Measurements from ENCODE around the gene NBEAL2. TPM values are rescaled to one million over a fixed set of nuclear protein-coding genes. Genes with fewer than 3 reads are reported as not detected.

NBEAL2 gene
- total RNA-seq, 4 donors from 2014 or later, result 128 to 297 (median 185) TPM

- peak overlapping the region; percentile 82 to 94 (median 86) for H3K27ac ChIP-seq
- H3K27me3 ChIP-seq, result no peaks in the 10 kb centered on the region
- peaks cover 85 to 100% (median 98%) of the 10 kb centered on the region in 3 donors for H3K4me1 ChIP-seq
- no peak for TF ChIP-seq POLR2A (IDR thresholded peaks at IDR 0.05)
- TF ChIP-seq, protein P1, sequence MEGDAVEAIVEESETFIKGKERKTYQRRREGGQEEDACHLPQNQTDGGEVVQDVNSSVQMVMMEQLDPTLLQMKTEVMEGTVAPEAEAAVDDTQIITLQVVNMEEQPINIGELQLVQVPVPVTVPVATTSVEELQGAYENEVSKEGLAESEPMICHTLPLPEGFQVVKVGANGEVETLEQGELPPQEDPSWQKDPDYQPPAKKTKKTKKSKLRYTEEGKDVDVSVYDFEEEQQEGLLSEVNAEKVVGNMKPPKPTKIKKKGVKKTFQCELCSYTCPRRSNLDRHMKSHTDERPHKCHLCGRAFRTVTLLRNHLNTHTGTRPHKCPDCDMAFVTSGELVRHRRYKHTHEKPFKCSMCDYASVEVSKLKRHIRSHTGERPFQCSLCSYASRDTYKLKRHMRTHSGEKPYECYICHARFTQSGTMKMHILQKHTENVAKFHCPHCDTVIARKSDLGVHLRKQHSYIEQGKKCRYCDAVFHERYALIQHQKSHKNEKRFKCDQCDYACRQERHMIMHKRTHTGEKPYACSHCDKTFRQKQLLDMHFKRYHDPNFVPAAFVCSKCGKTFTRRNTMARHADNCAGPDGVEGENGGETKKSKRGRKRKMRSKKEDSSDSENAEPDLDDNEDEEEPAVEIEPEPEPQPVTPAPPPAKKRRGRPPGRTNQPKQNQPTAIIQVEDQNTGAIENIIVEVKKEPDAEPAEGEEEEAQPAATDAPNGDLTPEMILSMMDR (IDR thresholded peaks at IDR 0.05), result no peak
- intact Hi-C loops (cut with DNase I), result no loop called here
- H3K36me3 ChIP-seq, result peaks cover 0 to 21% (median 0%) of the 10 kb centered on the region in 3 donors
- H3K4me3 ChIP-seq, result no peak overlapping the region
- DNase-seq, result no peak
- no peaks in the 10 kb centered on the region for H3K9me3 ChIP-seq
- WGBS, 2 donors, result 22 to 24% methylated on average over 4 to 5 of the region's 6 CpGs
Measured at GRCh38 chr3:46931631-46932331, 47.7 kb upstream of the NBEAL2 start.

DNA sequence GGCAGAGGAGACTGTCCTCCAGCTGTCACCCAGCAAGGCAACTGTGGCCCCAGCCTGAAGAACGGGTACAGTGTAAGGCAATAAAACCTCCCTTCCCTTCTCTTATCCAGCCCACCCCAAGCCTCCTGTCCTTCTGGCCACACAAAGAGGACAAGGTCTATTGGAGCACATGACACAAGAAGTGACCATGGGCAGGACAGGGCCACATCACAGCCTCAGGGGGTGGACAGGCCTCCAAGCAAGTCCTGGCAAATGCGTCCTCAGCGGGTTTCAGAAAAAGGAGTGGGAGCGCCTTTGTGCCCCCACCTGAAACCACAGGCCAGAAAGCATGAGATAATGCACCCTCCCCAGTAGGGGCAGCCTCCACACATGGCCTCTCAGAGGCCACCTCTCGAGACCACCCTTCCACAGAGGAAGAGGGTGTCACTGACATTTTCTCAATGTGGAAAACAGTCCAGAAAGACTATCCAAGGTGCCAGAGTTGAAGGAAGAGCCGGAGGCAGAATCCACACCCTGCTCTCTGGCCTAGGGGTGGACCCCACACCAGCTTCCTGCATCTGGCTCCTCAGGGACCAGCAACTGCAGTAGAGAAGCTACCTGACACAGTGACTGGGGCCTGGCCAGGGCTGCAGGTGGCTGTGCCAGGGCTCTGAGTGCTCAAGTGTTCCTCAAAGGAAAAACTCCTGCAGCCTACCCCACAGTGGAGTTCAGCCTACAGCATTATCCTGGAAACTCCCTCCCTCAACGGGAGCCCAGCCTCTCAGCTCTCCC is 46.8 kb upstream of the NBEAL2 start:
- Histone ChIP-seq H3K4me1 (peaks cover 79 to 100% (median 90%) of the 10 kb centered on the region in 3 donors), H3K9me3 (no peaks in the 10 kb centered on the region), H3K36me3 (peaks cover 0 to 27% (median under 1%) of the 10 kb centered on the region in 3 donors), H3K27ac (peak overlapping the region; percentile 82 to 94 (median 86)), H3K27me3 (no peaks in the 10 kb centered on the region), H3K4me3 (no peak overlapping the region)
- intact Hi-C loops (cut with DNase I), result no loop called here
- no peak for DNase-seq
- WGBS, 2 donors, result 43 to 54% methylated on average over 3 to 6 of the region's 7 CpGs
- no peak for TF ChIP-seq POLR2A (IDR thresholded peaks at IDR 0.05)
- TF ChIP-seq, protein P1 (IDR thresholded peaks at IDR 0.05), result no peak

- no peak for DNase-seq
- Histone ChIP-seq H3K27ac (peak overlapping the region; percentile 82 to 94 (median 86)), H3K9me3 (no peaks in the 10 kb centered on the region), H3K4me1 (peaks cover 73 to 100% (median 83%) of the 10 kb centered on the region in 3 donors), H3K4me3 (no peak overlapping the region), H3K36me3 (peaks cover 0 to 30% (median 4%) of the 10 kb centered on the region in 3 donors), H3K27me3 (no peaks in the 10 kb centered on the region)
- WGBS, 2 donors, result 58 to 68% methylated on average over 5 of the region's 6 CpGs
- intact Hi-C loops (cut with DNase I), result no loop called here
- no peak for TF ChIP-seq POLR2A (IDR thresholded peaks at IDR 0.05)
- TF ChIP-seq, protein P1 (IDR thresholded peaks at IDR 0.05), result no peak
Measured at GRCh38 chr3:46933261-46933660, 46.2 kb upstream of the NBEAL2 start.

DNA sequence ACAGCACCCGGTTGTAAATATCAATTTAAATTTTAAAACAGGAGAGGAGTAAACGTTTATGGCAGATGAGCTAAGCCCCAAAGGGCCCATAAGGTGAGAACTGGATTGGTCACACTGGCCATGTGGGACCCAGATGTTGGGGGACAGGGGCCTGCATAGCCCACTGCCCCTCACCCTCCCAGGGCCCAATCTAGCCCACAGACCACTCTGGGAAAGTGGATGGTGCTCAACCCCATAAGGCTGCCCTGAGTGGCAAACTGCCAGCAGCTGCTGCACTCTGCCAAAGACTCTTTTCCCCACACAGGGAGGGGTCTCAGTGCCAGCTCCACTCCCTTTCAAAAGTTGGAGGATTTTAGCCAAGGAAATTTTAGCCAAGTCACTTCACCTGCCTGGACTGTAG is 45.4 kb upstream of the NBEAL2 start:
- 44% methylated on average over 2 of the region's 2 CpGs; no CpG with 5 or more reads in 1 of the 2 donors for WGBS, 2 donors
- no peaks in the 10 kb centered on the region for H3K9me3 ChIP-seq
- intact Hi-C loops (cut with DNase I), result no loop called here
- no peak for DNase-seq
- peaks cover 0 to 33% (median 4%) of the 10 kb centered on the region in 3 donors for H3K36me3 ChIP-seq
- H3K27me3 ChIP-seq, result no peaks in the 10 kb centered on the region
- H3K4me1 ChIP-seq, result peaks cover 73 to 98% (median 75%) of the 10 kb centered on the region in 3 donors
- peak overlapping the region; percentile 86 to 94 (median 90) for H3K27ac ChIP-seq
- TF ChIP-seq, protein P1 (IDR thresholded peaks at IDR 0.05), result no peak
- TF ChIP-seq POLR2A (IDR thresholded peaks at IDR 0.05), result no peak
- no peak overlapping the region for H3K4me3 ChIP-seq
